ENCODE data around the gene TBC1D1. TPM values are rescaled to one million over a fixed set of nuclear protein-coding genes. Genes with fewer than 3 reads are reported as not detected.

Gene TBC1D1
- total RNA-seq, 1 experiment from 2014 or later = 42.6 TPM

GRCh38 chr4:38115601-38116000 is 224.7 kb downstream of the TBC1D1 start:
- Histone ChIP-seq H3K4me3 (ENCODE audit: low read depth, low read length, poor library complexity, severe bottlenecking) (no peak overlapping the region), H3K4me1 (ENCODE audit: insufficient read depth, low read length, poor library complexity, severe bottlenecking) (peaks cover 12% of the 10 kb centered on the region), H3K9me3 (ENCODE audit: low read depth, low read length, poor library complexity, severe bottlenecking) (no peaks in the 10 kb centered on the region), H3K27ac (ENCODE audit: low read depth, low read length, poor library complexity, severe bottlenecking) (no peak overlapping the region), H3K36me3 (ENCODE audit: insufficient read depth, low read length, poor library complexity, severe bottlenecking) (no peaks in the 10 kb centered on the region), H3K27me3 (replicated peaks; ENCODE audit: insufficient read depth, low read depth, low read length, poor library complexity) (no peaks in the 10 kb centered on the region)
- ChIA-PET POLR2A (ENCODE audit: low non-redundant PET) (no interaction called here), CTCF (no interaction called here)
- intact Hi-C loops (cut with micrococcal nuclease; ENCODE audit: unreplicated experiment) = no loop called here
- TF ChIP-seq, protein P1, sequence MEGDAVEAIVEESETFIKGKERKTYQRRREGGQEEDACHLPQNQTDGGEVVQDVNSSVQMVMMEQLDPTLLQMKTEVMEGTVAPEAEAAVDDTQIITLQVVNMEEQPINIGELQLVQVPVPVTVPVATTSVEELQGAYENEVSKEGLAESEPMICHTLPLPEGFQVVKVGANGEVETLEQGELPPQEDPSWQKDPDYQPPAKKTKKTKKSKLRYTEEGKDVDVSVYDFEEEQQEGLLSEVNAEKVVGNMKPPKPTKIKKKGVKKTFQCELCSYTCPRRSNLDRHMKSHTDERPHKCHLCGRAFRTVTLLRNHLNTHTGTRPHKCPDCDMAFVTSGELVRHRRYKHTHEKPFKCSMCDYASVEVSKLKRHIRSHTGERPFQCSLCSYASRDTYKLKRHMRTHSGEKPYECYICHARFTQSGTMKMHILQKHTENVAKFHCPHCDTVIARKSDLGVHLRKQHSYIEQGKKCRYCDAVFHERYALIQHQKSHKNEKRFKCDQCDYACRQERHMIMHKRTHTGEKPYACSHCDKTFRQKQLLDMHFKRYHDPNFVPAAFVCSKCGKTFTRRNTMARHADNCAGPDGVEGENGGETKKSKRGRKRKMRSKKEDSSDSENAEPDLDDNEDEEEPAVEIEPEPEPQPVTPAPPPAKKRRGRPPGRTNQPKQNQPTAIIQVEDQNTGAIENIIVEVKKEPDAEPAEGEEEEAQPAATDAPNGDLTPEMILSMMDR (conservative IDR thresholded peaks at IDR 0.05; ENCODE audit: low read depth, low read length) = no peak
- TF ChIP-seq EZH2 (IDR thresholded peaks at IDR 0.05; ENCODE audit: borderline replicate concordance, low read depth, low read length, poor library complexity, severe bottlenecking) = no peak
- no peak for DNase-seq (ENCODE audit: low spot score)
- no TSS peak for BruUV-seq (replicated peaks)

DNA sequence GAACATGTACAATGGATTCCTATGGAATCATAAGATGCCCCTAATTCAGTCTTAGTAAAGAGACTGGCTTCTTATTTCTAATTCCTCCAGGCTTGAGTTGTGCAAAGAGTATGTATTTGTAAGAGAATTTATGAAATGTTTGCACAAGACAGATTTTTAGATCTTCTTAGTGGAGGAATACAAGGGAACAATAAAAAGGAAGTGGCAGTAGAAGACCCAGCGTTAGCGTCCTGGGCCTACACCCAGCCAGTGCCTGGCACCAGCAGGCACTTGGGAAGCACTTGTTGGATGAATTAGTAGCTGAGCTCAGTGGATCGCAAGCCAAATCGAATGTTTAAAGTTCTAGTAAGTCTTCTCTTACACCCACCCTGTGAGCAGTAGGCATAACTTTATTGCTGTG is 226.7 kb downstream of the TBC1D1 start:
- no peaks in the 10 kb centered on the region for H3K36me3 ChIP-seq (ENCODE audit: insufficient read depth, low read length, poor library complexity, severe bottlenecking)
- H3K27me3 ChIP-seq (replicated peaks; ENCODE audit: insufficient read depth, low read depth, low read length, poor library complexity) = no peaks in the 10 kb centered on the region
- POLR2A ChIA-PET (ENCODE audit: low non-redundant PET) = no interaction called here
- CTCF ChIA-PET = no interaction called here
- DNase-seq (ENCODE audit: low spot score) = no peak
- H3K4me3 ChIP-seq (ENCODE audit: low read depth, low read length, poor library complexity, severe bottlenecking) = no peak overlapping the region
- H3K4me1 ChIP-seq (ENCODE audit: insufficient read depth, low read length, poor library complexity, severe bottlenecking) = peaks cover 12% of the 10 kb centered on the region
- no peak for TF ChIP-seq EZH2 (IDR thresholded peaks at IDR 0.05; ENCODE audit: borderline replicate concordance, low read depth, low read length, poor library complexity, severe bottlenecking)
- TF ChIP-seq, protein P1 (conservative IDR thresholded peaks at IDR 0.05; ENCODE audit: low read depth, low read length) = no peak
- BruUV-seq (replicated peaks) = no TSS peak
- intact Hi-C loops (cut with micrococcal nuclease; ENCODE audit: unreplicated experiment) = no loop called here
- H3K27ac ChIP-seq (ENCODE audit: low read depth, low read length, poor library complexity, severe bottlenecking) = no peak overlapping the region
- no peaks in the 10 kb centered on the region for H3K9me3 ChIP-seq (ENCODE audit: low read depth, low read length, poor library complexity, severe bottlenecking)

DNA sequence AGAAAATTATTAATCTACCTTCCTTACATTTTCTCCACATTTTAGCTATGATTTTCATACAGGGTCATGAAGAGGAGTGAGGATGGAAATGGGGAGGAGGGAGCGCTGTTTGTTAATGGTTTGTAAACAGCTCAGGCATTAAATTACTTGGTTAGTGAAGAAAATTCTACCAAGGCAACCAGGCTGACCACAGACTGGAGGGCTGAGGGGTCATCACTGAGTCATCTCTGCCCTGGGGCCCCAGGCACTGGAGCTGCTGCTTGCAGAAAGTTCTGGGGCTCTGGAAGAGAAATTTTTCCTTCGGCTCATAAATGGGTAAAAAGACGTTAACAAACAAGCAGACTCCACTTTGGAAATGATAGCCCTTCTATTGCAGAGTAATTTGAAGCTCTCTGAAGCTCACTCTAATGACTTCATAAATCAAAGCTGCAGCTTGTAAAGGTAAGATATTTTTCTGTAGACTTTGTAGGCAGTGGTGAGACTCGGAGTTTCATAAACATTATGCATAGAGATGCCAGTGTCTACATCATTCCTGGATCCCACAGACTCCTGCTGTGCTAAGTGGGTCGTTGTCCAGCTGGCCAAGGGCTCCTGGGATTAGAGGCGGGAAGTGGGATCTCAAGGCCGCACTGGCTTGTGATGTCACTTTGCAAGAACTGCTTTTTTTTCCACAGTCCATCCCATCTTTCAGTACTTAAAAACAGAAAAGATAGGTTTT is 228.9 kb downstream of the TBC1D1 start:
- H3K9me3 ChIP-seq (ENCODE audit: low read depth, low read length, poor library complexity, severe bottlenecking) = no peaks in the 10 kb centered on the region
- ChIA-PET POLR2A (ENCODE audit: low non-redundant PET) (no interaction called here), CTCF (no interaction called here)
- H3K27me3 ChIP-seq (replicated peaks; ENCODE audit: insufficient read depth, low read depth, low read length, poor library complexity) = no peaks in the 10 kb centered on the region
- H3K4me1 ChIP-seq (ENCODE audit: insufficient read depth, low read length, poor library complexity, severe bottlenecking) = peaks cover 5% of the 10 kb centered on the region
- H3K36me3 ChIP-seq (ENCODE audit: insufficient read depth, low read length, poor library complexity, severe bottlenecking) = no peaks in the 10 kb centered on the region
- H3K27ac ChIP-seq (ENCODE audit: low read depth, low read length, poor library complexity, severe bottlenecking) = no peak overlapping the region
- intact Hi-C loops (cut with micrococcal nuclease; ENCODE audit: unreplicated experiment) = no loop called here
- DNase-seq (ENCODE audit: low spot score) = no peak
- TF ChIP-seq, protein P1 (conservative IDR thresholded peaks at IDR 0.05; ENCODE audit: low read depth, low read length) = no peak
- TF ChIP-seq EZH2 (IDR thresholded peaks at IDR 0.05; ENCODE audit: borderline replicate concordance, low read depth, low read length, poor library complexity, severe bottlenecking) = no peak
- H3K4me3 ChIP-seq (ENCODE audit: low read depth, low read length, poor library complexity, severe bottlenecking) = no peak overlapping the region
- no TSS peak for BruUV-seq (replicated peaks)
